Measurements from ENCODE around the gene KRT25.
A peak's percentile ranks its signal among the peaks of the same experiment; 100 is the strongest.

KRT25 gene

GRCh38 chr17:40730970-40731369, 24.2 kb downstream of the KRT25 start:
- peaks cover 7 to 23% (median 12%) of the 10 kb centered on the region in 11 experiments; a peak in 15 of 22 replicates for H3K9me3 ChIP-seq (replicated peaks in 1 of 11)
- H3K27me3 ChIP-seq: no peaks in the 10 kb centered on the region

DNA sequence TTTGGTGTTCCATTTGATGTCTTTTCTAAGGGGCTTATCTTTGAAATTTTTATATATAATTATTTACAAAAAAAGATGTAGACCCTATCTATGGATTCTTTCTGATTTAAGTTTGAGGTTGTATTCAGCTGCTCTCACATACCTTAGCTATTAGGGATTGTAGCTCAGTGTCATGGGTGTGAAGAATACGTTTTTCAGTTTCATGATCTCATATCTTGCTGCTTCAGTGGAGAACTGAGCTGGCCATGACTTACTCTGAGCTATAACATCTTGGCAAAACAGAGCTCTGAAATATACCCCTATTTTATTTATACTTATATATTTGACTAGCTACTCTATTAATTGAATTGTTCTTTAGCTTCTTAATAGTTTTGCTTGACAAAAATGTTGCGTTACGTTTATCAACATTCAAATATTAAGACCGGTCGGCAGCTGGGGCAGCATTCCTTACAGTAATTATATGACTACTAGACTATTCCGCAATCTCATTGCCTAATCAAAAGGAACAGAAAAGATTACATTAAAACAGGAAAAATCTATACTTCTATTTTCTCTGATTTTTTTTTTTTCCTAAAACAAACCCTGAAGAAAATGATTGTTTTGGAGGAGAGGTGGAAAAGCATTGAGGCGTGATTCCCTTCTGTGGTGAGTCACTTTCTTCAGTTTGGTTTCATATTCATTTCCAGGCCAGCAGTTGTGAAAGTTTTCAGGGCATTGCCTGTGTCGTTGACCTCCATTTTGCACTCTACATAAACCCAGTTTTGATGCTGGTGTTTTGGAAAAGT, 27.5 kb downstream of the KRT25 start:
- Histone ChIP-seq H3K4me2 (peak overlapping the region; percentile 35 to 81 (median 69); a peak in 21 of 22 replicates), H3K4me1 (peaks cover 23 to 49% (median 32%) of the 10 kb centered on the region in 10 experiments), H3K27me3 (no peaks in the 10 kb centered on the region), H3K27ac (peak overlapping the region; percentile 23 to 96 (median 91); a peak in 21 of 22 replicates), H4K20me1 (no peaks in the 10 kb centered on the region), H3K9me3 (replicated peaks in 1 of 11) (peaks cover 19 to 42% (median 30%) of the 10 kb centered on the region in 11 experiments; a peak in 21 of 22 replicates), H3K36me3 (peaks cover 0 to 5% (median 0%) of the 10 kb centered on the region in 11 experiments; a peak in 2 of 22 replicates), H3K9ac (peak overlapping the region; percentile 36 to 80 (median 75); a peak in 21 of 22 replicates), H3K4me3 (peak overlapping the region in 6 of 10 experiments; percentile 10 to 47 (median 35); a peak in 9 of 20 replicates)
- TF ChIP-seq Cebpa-rat (IDR thresholded peaks at IDR 0.05): peak in 8 of 11 experiments; percentile 66 to 93 (median 88); a peak in 15 of 22 replicates

More at GRCh38 chr17:40730970-40731369, 24.2 kb downstream of the KRT25 start:
- H3K27ac ChIP-seq: no peak overlapping the region; a peak in 1 of 22 replicates
- H4K20me1 ChIP-seq: no peaks in the 10 kb centered on the region
- no peaks in the 10 kb centered on the region for H3K36me3 ChIP-seq
- no peak overlapping the region for H3K9ac ChIP-seq
- peaks cover 21 to 46% (median 31%) of the 10 kb centered on the region in 10 experiments for H3K4me1 ChIP-seq
- TF ChIP-seq Cebpa-rat (IDR thresholded peaks at IDR 0.05): no peak
- H3K4me2 ChIP-seq: no peak overlapping the region
- no peak overlapping the region for H3K4me3 ChIP-seq

DNA sequence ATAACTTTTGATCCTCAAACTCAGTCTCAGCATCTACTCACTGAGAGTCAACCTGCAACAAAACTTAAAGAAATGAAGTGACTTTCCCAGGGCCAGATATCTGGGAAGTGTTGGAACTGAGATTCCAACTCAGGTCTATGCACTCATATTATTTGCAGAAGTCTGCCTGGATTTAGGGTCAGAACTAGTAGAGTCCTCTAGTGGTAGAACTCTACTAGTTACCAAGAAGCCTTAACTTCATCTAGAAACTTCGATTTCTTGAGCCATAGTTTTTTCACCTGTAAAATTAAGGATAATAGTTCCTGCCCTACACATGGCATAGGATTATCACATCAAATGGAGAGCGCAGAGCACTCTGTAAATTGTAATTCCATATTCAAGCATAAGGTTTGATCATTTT, 28.2 kb downstream of the KRT25 start:
- Histone ChIP-seq H3K4me1 (peaks cover 23 to 49% (median 33%) of the 10 kb centered on the region in 10 experiments), H3K9ac (peak overlapping the region in 8 of 11 experiments; percentile 68 to 80 (median 76); a peak in 15 of 22 replicates), H3K27me3 (no peaks in the 10 kb centered on the region), H4K20me1 (no peaks in the 10 kb centered on the region), H3K36me3 (peaks cover 0 to 5% (median 0%) of the 10 kb centered on the region in 11 experiments; a peak in 2 of 22 replicates), H3K27ac (peak overlapping the region in 10 of 11 experiments; percentile 64 to 96 (median 91); a peak in 19 of 22 replicates), H3K4me2 (peak overlapping the region; percentile 35 to 81 (median 69); a peak in 21 of 22 replicates), H3K4me3 (peak overlapping the region in 1 of 10 experiments; percentile 47; a peak in 1 of 20 replicates), H3K9me3 (replicated peaks in 1 of 11) (peaks cover 19 to 42% (median 30%) of the 10 kb centered on the region in 11 experiments; a peak in 21 of 22 replicates)
- TF ChIP-seq Cebpa-rat (IDR thresholded peaks at IDR 0.05): no peak

DNA sequence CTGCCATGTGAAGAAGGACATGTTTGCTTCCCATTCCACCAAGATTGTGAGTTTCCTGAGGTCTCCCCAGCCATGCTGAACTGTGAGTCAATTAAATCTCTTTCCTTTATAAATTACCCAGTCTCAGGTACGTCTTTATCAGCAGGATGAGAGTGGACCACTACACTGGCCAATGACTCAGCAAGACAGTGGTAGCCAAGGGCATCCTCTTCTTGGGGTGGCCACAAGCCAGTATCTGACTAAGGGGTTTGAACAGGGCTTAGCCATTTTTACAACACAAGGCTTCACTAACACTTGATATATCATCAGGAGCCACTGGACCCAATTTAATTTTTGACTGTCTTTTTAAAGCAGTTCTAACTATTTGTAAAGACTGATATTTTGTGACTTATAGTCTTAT, 30.5 kb downstream of the KRT25 start:
- H3K9ac ChIP-seq: no peak overlapping the region
- peaks cover 18 to 48% (median 31%) of the 10 kb centered on the region in 10 experiments for H3K4me1 ChIP-seq
- H4K20me1 ChIP-seq: no peaks in the 10 kb centered on the region
- no peak for TF ChIP-seq Cebpa-rat (IDR thresholded peaks at IDR 0.05)
- H3K27ac ChIP-seq: no peak overlapping the region; a peak in 1 of 22 replicates
- H3K9me3 ChIP-seq (replicated peaks in 1 of 11): peaks cover 19 to 42% (median 30%) of the 10 kb centered on the region in 11 experiments; a peak in 21 of 22 replicates
- H3K4me3 ChIP-seq: no peak overlapping the region
- H3K36me3 ChIP-seq: peaks cover 0 to 5% (median 0%) of the 10 kb centered on the region in 11 experiments; a peak in 2 of 22 replicates
- no peaks in the 10 kb centered on the region for H3K27me3 ChIP-seq
- no peak overlapping the region for H3K4me2 ChIP-seq

- TF ChIP-seq Cebpa-rat (IDR thresholded peaks at IDR 0.05): no peak
- Histone ChIP-seq H3K36me3 (peaks cover 0 to 5% (median 0%) of the 10 kb centered on the region in 11 experiments; a peak in 2 of 22 replicates), H3K27me3 (no peaks in the 10 kb centered on the region), H3K4me1 (peaks cover 8 to 31% (median 12%) of the 10 kb centered on the region in 10 experiments), H3K4me3 (no peak overlapping the region), H3K4me2 (peak overlapping the region in 2 of 11 experiments; percentile 37 to 40; a peak in 3 of 22 replicates), H3K9me3 (replicated peaks in 1 of 11) (peaks cover 19 to 39% (median 30%) of the 10 kb centered on the region in 11 experiments; a peak in 21 of 22 replicates), H4K20me1 (no peaks in the 10 kb centered on the region), H3K9ac (no peak overlapping the region), H3K27ac (no peak overlapping the region)
These were observed 32.9 kb downstream of the KRT25 start for GRCh38 chr17:40722241-40722640.

- Histone ChIP-seq H3K27ac (no peak overlapping the region), H3K27me3 (no peaks in the 10 kb centered on the region), H3K9me3 (replicated peaks in 1 of 11) (peaks cover 14 to 39% (median 27%) of the 10 kb centered on the region in 11 experiments; a peak in 21 of 22 replicates), H4K20me1 (no peaks in the 10 kb centered on the region), H3K4me3 (no peak overlapping the region), H3K4me1 (peaks cover 0 to 20% (median 0%) of the 10 kb centered on the region in 10 experiments; a peak in 3 of 20 replicates), H3K4me2 (no peak overlapping the region), H3K9ac (no peak overlapping the region), H3K36me3 (peaks cover 0 to 5% (median 0%) of the 10 kb centered on the region in 11 experiments; a peak in 2 of 22 replicates)
- TF ChIP-seq Cebpa-rat (IDR thresholded peaks at IDR 0.05): no peak
These were observed 34.2 kb downstream of the KRT25 start for GRCh38 chr17:40720899-40721298.

DNA sequence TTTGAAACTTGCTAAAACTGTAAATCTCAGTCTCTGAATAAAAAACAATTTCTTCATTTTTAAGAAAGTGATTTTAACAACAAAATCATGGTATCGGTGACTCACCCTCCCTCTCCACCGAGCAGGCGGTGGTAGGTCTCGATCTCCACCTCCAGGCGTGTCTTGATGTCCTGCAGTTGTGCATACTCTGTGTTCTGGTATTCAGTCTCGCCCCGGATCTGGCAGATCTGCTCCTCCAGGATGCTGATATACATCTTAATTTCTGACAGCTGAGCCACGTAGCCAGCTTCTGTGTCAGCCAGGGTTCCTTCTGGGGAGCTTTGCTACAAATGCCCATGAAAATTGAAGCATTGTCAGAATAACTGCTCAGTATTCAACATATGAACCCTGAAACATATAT, 36.2 kb downstream of the KRT25 start:
- H3K4me2 ChIP-seq: no peak overlapping the region
- peaks cover 0 to 24% (median 11%) of the 10 kb centered on the region in 11 experiments; a peak in 17 of 22 replicates for H3K9me3 ChIP-seq (replicated peaks in 1 of 11)
- no peaks in the 10 kb centered on the region for H3K27me3 ChIP-seq
- no peak for TF ChIP-seq Cebpa-rat (IDR thresholded peaks at IDR 0.05)
- H4K20me1 ChIP-seq: no peaks in the 10 kb centered on the region
- no peaks in the 10 kb centered on the region; a peak in 1 of 22 replicates for H3K36me3 ChIP-seq
- no peak overlapping the region for H3K4me3 ChIP-seq
- H3K27ac ChIP-seq: no peak overlapping the region
- no peak overlapping the region for H3K9ac ChIP-seq
- H3K4me1 ChIP-seq: peaks cover 0 to 20% (median 0%) of the 10 kb centered on the region in 10 experiments; a peak in 2 of 20 replicates

- Histone ChIP-seq H3K9ac (no peak overlapping the region), H4K20me1 (no peaks in the 10 kb centered on the region), H3K27me3 (no peaks in the 10 kb centered on the region), H3K36me3 (no peaks in the 10 kb centered on the region), H3K4me2 (no peak overlapping the region), H3K4me1 (peaks cover 0 to 17% (median 0%) of the 10 kb centered on the region in 10 experiments; a peak in 2 of 20 replicates), H3K9me3 (replicated peaks in 1 of 11) (peaks cover 0 to 19% (median 3%) of the 10 kb centered on the region in 11 experiments; a peak in 7 of 22 replicates), H3K4me3 (no peak overlapping the region), H3K27ac (no peak overlapping the region)
- no peak for TF ChIP-seq Cebpa-rat (IDR thresholded peaks at IDR 0.05)
These were observed 37.4 kb downstream of the KRT25 start for GRCh38 chr17:40717776-40718175.

DNA sequence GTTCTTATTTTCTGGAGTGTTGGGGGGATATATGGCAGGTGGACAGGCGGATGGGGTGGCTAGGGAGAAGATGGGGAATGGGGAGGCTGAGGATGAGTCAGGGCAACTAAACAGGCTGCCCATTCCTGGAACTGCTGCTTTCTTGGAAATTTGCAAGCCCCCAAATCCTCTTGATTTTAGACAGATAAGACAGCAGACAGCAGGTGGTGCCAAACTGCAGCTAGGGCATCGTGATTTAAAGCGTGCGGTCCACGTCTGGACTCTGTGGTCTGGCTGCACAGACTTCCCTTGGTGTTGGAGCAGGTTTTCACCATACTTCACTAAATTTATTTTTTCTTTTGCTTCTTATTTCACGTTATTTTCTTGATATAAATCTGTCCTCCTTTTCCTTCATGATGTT, 40.7 kb downstream of the KRT25 start:
- H3K9ac ChIP-seq: no peak overlapping the region
- H3K9me3 ChIP-seq (replicated peaks in 1 of 11): peaks cover 0 to 22% (median 3%) of the 10 kb centered on the region in 11 experiments; a peak in 6 of 22 replicates
- no peaks in the 10 kb centered on the region for H3K36me3 ChIP-seq
- no peak for TF ChIP-seq Cebpa-rat (IDR thresholded peaks at IDR 0.05)
- no peak overlapping the region for H3K4me2 ChIP-seq
- no peak overlapping the region for H3K27ac ChIP-seq
- no peaks in the 10 kb centered on the region for H4K20me1 ChIP-seq
- no peak overlapping the region for H3K4me3 ChIP-seq
- no peaks in the 10 kb centered on the region for H3K27me3 ChIP-seq
- peaks cover 0 to 4% (median 0%) of the 10 kb centered on the region in 10 experiments; a peak in 2 of 20 replicates for H3K4me1 ChIP-seq
